ENCODE results near the gene MICU1.

DNA sequence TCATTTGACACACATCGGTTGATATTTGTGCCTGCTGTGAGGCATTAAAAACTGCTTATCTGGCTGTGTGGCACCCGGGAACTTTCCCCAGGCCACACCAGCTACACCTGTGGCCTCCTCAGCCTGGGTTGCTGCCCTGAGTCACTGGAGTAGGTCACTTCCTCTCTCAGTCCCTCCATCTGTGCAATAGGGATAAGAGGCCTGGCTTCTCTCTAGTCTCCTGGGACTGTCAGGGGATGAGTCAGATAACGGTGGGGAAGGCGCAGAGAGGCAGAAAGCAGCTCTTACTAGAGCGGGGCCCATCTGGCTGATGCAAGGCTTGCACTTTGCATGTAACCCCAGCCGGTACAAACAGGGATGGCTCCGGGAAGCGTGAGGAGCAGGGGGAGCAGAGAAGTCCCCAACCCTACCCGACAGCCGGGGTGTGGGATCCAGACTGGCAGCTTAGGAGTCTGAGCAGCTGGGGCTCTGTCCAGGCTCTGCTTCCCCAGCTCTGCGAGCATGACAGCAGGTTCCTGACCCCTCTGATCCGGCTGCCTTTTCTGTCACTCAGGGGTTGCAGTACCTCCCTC is 305.1 kb downstream of the MICU1 start:
- TF ChIP-seq, protein P1, sequence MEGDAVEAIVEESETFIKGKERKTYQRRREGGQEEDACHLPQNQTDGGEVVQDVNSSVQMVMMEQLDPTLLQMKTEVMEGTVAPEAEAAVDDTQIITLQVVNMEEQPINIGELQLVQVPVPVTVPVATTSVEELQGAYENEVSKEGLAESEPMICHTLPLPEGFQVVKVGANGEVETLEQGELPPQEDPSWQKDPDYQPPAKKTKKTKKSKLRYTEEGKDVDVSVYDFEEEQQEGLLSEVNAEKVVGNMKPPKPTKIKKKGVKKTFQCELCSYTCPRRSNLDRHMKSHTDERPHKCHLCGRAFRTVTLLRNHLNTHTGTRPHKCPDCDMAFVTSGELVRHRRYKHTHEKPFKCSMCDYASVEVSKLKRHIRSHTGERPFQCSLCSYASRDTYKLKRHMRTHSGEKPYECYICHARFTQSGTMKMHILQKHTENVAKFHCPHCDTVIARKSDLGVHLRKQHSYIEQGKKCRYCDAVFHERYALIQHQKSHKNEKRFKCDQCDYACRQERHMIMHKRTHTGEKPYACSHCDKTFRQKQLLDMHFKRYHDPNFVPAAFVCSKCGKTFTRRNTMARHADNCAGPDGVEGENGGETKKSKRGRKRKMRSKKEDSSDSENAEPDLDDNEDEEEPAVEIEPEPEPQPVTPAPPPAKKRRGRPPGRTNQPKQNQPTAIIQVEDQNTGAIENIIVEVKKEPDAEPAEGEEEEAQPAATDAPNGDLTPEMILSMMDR (IDR thresholded peaks at IDR 0.05): no peak
- TF ChIP-seq SIN3A (IDR thresholded peaks at IDR 0.05; ENCODE audit: borderline replicate concordance, insufficient read depth, low read depth, low read length): no peak
